GM18909 (cell line): ENCODE data around the gene DSEL.

Experiments used
- ATAC-seq: cut with Tn5 transposase; IDR thresholded peaks from one replicate; pipeline ENCODE4 v1.9.1; 2021; ENCODE audit warnings: mild to moderate bottlenecking; ENCODE audit not compliant: unreplicated experiment, poor library complexity

Gene DSEL

GRCh38 chr18:67508146-67508545, 8.4 kb downstream of the DSEL start:
- no peak for ATAC-seq

- no peak for ATAC-seq
These were observed 11.8 kb downstream of the DSEL start for GRCh38 chr18:67504739-67505138.

DNA sequence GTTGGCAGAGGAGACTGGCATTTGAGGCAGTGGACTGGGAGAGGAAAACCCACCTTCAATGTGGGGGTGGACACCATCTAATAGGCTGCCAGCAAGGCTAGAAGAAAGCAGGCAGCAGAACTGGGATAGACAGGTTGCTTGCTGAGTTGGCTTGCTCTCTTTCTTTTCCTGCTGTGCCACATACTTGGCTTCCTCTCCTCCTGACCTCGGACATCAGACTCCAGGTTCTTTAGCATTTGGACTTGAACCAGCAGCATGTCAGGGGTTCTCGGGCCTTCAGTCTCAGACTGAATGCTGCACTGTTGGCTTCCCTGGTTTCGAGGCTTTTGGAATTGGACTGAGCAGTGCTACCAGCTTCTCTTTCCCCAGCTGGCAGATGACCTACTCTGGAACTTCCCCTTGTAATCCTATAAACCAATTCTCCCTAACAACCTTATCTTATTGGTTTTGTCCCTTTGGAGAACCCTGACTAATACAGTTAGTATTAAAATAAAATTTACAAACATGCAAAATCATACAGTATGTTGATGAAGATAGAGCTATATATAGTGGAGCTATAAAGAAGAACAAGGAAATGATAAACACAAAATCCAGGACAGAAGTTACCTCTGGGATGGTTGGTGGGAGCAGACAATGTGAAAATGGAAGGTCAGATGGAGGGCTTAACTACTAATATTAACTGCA, 15.9 kb downstream of the DSEL start:
- ATAC-seq: no peak

DNA sequence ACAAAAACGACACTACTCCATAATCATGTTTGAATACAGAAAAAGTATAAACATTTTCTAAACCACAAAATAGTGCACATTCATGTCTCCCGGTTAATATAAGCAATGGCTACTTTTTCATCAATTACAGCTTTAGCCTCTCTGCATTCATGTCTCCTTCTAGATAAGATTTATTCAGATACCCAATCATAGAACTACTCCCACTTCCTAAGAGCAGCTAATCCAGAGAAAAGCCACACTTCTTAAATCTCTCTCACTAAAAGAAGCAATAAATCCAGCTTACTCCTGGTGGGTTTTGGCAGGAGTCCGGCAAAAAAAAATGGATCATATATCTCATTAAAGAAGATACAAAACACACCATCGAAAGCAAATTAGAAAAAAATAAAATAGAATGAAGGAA, 20.1 kb downstream of the DSEL start:
- ATAC-seq: no peak

- no peak for ATAC-seq
These were observed 30.0 kb downstream of the DSEL start for GRCh38 chr18:67486534-67486933.

DNA sequence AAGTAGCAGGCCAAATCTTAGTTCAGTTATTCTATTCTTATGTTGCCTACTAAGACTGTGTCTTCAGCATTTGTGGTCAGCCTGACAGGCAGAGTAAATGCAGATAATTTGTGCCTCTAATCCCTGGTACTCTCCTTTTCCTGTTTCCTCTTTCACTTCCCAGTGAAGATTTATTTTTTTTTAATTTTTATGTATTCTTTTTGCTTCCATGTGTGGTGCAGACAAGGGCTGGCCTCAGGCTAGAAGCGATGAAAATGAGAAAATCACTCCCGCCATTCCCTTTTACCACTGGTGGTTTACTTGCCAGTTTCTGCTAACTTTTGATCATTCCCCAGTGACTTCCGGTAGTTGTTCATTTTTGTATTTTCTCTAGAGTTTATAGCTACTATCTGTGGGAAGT, 30.9 kb downstream of the DSEL start:
- ATAC-seq: no peak

DNA sequence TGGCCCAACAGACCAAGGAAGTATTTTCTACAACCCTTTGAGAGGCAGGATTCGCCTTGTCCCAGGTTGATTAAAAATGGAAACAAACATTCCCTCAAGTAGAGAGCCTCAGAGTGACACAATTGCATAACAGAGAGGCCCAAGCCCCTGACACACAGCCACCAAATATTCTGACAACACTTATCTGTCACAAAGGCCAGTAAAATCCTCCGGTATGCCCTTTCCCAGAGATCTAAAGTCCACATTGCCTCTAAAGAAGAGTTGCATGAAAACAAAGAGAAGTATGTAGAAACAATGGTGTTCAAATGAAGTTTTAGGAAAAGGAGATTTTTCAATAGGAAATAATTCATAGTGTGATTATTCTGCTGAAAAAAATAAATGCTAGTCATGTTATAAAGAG, 32.1 kb downstream of the DSEL start:
- no peak for ATAC-seq

GRCh38 chr18:67483952-67484351, 32.6 kb downstream of the DSEL start:
- ATAC-seq: no peak

DNA sequence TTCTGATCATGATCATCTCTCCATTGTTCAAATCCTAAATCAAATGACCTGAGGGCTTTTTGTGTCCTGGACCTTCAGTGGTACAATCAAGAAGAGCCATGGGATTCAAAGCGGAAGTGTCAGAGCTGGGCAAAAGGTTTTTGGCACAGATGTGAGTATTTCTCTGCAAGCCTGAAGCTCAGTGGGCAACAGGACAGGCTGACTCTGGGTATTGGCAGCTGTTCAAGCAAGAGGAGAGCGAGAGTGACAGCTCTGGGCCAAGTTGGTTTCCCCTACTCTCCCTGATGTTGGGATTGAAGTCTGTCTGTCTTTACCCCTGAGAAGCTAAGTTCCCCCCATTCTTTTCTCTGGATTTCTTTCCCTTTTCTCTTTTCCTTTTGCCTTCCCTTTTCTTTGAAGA, 33.3 kb downstream of the DSEL start:
- ATAC-seq: no peak

- no peak for ATAC-seq
These were observed 38.3 kb downstream of the DSEL start for GRCh38 chr18:67478249-67478648.

DNA sequence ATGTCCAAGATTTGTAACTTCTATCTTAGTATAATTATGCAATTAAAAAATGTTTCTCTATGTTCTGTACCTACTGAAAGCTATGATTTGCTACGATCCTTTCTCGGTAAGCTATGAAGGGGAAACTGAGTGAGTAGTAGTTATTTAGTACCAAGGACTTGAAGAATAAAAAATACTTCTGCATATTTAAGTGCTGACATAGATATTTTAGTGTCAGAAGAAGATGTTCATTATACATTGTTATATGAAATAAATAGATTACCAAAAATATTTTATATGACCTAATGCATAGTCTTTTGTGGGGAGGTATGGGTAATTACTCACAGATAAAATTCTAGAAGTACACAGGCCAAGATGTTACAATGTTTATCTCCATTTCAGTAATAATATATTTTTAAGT, 39.0 kb downstream of the DSEL start:
- ATAC-seq: no peak

- no peak for ATAC-seq
These were observed 39.9 kb downstream of the DSEL start for GRCh38 chr18:67476585-67476984.

GRCh38 chr18:67475673-67476072, 40.8 kb downstream of the DSEL start:
- ATAC-seq: no peak

DNA sequence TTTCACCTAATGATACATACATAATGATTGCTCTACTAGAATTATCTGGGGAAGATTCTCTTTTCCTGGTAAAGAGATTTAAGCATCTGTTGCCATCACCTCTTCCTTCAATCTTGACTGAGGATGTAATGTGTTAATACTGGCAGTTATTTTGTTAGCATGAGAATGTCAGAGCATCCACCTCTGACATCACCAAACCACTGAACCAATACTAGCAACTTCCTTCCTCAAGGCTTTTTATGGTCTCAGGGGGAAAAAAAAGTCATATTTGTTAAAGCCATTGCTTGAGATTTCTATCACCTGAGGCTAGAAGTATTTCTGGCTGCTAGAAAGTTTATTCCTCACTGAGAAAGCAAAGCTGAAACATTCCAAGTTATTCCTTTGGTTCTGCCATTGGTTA, 48.5 kb downstream of the DSEL start:
- ATAC-seq: no peak

- ATAC-seq: no peak
These were observed 49.3 kb downstream of the DSEL start for GRCh38 chr18:67467188-67467587.

DNA sequence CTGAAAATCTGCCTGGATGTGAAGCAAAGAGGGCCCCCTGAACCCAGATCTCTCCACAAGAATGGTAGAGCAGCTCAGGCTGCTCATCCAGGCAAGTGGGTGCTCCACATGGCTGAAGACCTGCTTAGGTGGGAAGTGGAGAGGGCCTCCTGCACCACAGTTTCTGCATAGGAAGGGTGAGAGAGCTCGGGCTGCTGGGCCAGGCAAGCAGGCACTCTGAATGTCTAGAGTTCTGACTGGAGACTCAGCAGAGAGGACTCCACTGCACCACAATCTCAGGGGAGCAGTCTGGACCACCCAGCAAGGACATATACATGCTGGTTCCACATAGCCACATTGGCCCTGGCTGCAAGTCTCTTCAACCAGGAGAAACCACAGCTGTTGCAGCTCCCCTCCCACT, 52.0 kb downstream of the DSEL start:
- no peak for ATAC-seq

DNA sequence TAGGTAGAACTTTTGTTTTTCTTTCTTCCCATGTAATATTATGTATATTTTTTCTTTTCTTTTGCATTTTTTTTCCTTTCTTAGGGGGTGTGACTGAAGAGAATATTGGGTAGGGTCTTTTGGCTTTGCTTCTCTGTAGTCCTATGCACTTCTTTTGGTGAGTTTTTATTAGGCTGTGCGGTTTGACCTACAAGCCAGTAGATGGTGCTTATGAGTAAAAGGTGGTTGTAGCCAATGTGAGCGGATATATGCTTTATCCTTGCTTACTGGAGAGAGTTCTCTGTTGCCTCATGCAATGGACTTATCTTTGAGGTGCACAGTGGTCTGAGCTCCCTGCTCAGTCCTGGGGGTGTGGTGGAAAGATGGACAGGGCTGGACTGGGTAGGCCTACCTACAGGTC, 52.7 kb downstream of the DSEL start:
- no peak for ATAC-seq

GRCh38 chr18:67456711-67457110, 59.8 kb downstream of the DSEL start:
- no peak for ATAC-seq
